Measurements from ENCODE around the gene GGCX.
"Not testable (repeated sequence)": the region's sequence is repeated elsewhere in the genome, so short reads cannot be mapped to it uniquely, and the experiment has no call there.

Gene GGCX

GRCh38 chr2:85561280-85562212 is at the start of gene GGCX:
TSS of gene GGCX (minus strand) at chr2:85561493. CDS start at chr2:85561428, 65 bp downstream.
- DNase-seq, result peak; percentile 93 to 98 (median 95)
- intact Hi-C loops (cut with DNase I), result loop anchor here (2.0 kb wide), 1 partner anchor 33 kb away; the partner anchor contains the start of gene RNF181

GRCh38 chr2:85607268-85608215 is 46.2 kb upstream of the GGCX start:
- intact Hi-C loops (cut with DNase I), result no loop called here
- no peak for DNase-seq

- intact Hi-C loops (cut with DNase I), result no loop called here
- DNase-seq, result no peak
These were observed 44.8 kb upstream of the GGCX start for GRCh38 chr2:85606116-85606455.

GRCh38 chr2:85605406-85606115 is 44.3 kb upstream of the GGCX start:
- DNase-seq, result no peak
- intact Hi-C loops (cut with DNase I), result no loop called here

- intact Hi-C loops (cut with DNase I), result no loop called here
These were observed 43.5 kb upstream of the GGCX start for GRCh38 chr2:85604568-85605339.

GRCh38 chr2:85604133-85604444 is 42.8 kb upstream of the GGCX start:
- intact Hi-C loops (cut with DNase I); DNase-seq: not testable (repeated sequence)

More at GRCh38 chr2:85604568-85605339, 43.5 kb upstream of the GGCX start:
- DNase-seq, result no peak

GRCh38 chr2:85602476-85603234 is 41.4 kb upstream of the GGCX start, which contains the start of gene TMEM150A:
TSS of gene TMEM150A (minus strand) at chr2:85602698. CDS start at chr2:85601948, 750 bp downstream.
- intact Hi-C loops (cut with DNase I), result no loop called here
- DNase-seq, result peak; percentile 85 to 99 (median 94)

- intact Hi-C loops (cut with DNase I), result no loop called here
These were observed 40.6 kb upstream of the GGCX start for GRCh38 chr2:85601771-85602475.

GRCh38 chr2:85600951-85601770 is 39.9 kb upstream of the GGCX start:
- intact Hi-C loops (cut with DNase I), result no loop called here
- peak in 2 of 10 donors; percentile 57 to 72 for DNase-seq

More at GRCh38 chr2:85601771-85602475, 40.6 kb upstream of the GGCX start:
- peak in 9 of 10 donors; percentile 54 to 93 (median 65) for DNase-seq

- intact Hi-C loops (cut with DNase I), result no loop called here
- DNase-seq, result peak in 1 of 10 donors; percentile 62
These were observed 38.9 kb upstream of the GGCX start for GRCh38 chr2:85600235-85600575.

GRCh38 chr2:85599468-85600234 is 38.4 kb upstream of the GGCX start:
- intact Hi-C loops (cut with DNase I), result no loop called here
- peak in 2 of 10 donors; percentile 59 to 63 for DNase-seq

GRCh38 chr2:85598594-85599340 is 37.5 kb upstream of the GGCX start:
- DNase-seq, result peak in 1 of 10 donors; percentile 67
- intact Hi-C loops (cut with DNase I), result no loop called here

GRCh38 chr2:85597241-85597640 is 35.9 kb upstream of the GGCX start:
- peak in 2 of 10 donors; percentile 53 to 59 for DNase-seq
- intact Hi-C loops (cut with DNase I), result no loop called here

- intact Hi-C loops (cut with DNase I), result no loop called here
These were observed 35.3 kb upstream of the GGCX start for GRCh38 chr2:85596486-85597143.

GRCh38 chr2:85596026-85596333 is 34.7 kb upstream of the GGCX start:
- DNase-seq, result peak in 1 of 10 donors; percentile 83
- intact Hi-C loops (cut with DNase I), result no loop called here

More at GRCh38 chr2:85596486-85597143, 35.3 kb upstream of the GGCX start:
- peak in 2 of 10 donors; percentile 9 to 17 for DNase-seq

All from posterior cingulate gyrus (tissue), 11 donors.